ENCODE measurements around the gene SLC44A1.

DNA sequence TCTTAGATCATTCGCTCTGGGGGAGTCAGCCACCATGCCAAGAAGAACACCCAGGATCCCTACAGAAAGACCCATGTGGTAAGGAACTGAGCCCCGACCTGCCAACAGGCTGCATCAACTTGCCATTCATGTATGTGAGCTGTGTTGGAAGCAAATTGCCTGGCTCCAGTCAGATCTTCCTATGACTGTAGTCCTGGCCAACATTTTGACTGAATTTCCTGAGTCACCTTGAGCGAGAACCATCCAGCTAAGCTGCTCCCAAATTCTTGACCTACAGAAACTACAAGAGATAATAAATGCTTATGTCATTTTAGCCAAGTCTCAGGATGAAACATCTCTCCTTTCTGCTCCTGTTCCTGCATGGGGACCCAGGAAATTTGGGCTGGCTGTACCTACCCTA lies 40.0 kb upstream of the SLC44A1 start:
- TF ChIP-seq, protein P1, sequence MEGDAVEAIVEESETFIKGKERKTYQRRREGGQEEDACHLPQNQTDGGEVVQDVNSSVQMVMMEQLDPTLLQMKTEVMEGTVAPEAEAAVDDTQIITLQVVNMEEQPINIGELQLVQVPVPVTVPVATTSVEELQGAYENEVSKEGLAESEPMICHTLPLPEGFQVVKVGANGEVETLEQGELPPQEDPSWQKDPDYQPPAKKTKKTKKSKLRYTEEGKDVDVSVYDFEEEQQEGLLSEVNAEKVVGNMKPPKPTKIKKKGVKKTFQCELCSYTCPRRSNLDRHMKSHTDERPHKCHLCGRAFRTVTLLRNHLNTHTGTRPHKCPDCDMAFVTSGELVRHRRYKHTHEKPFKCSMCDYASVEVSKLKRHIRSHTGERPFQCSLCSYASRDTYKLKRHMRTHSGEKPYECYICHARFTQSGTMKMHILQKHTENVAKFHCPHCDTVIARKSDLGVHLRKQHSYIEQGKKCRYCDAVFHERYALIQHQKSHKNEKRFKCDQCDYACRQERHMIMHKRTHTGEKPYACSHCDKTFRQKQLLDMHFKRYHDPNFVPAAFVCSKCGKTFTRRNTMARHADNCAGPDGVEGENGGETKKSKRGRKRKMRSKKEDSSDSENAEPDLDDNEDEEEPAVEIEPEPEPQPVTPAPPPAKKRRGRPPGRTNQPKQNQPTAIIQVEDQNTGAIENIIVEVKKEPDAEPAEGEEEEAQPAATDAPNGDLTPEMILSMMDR (IDR thresholded peaks at IDR 0.05), result no peak
- TF ChIP-seq ZFX (IDR thresholded peaks at IDR 0.05; ENCODE audit: borderline replicate concordance), result no peak
